ENCODE results near the gene NEURL4. TPM values are rescaled to one million over a fixed set of nuclear protein-coding genes. Genes with fewer than 3 reads are reported as not detected.
"Not testable (repeated sequence)": the region's sequence is repeated elsewhere in the genome, so short reads cannot be mapped to it uniquely, and the experiment has no call there.

NEURL4 gene
- total and polyA plus RNA-seq, 2 donors, result 20.9 to 26.0 TPM

- Histone ChIP-seq H3K4me3 (ENCODE audit: low read depth, low read length) (peak within 1 kb of the TSS; percentile 34), H3K36me3 (ENCODE audit: insufficient read depth) (no peaks in the 10 kb centered on the region), H3K27ac (ENCODE audit: low read depth) (no peak within 1 kb of the TSS), H3K4me1 (ENCODE audit: insufficient read depth) (no peaks in the 10 kb centered on the region)
- no peak for DNase-seq (ENCODE audit: extremely low spot score)
- 33% methylated on average over 17 of the region's 17 CpGs for WGBS
These were observed 7.4 kb upstream of the NEURL4 start, which contains the start of gene ACAP1 for GRCh38 chr17:7336240-7337175. ACAP1 (plus strand) TSS chr17:7336529; CDS start chr17:7336735, 206 bp downstream.

- not testable (repeated sequence) for DNase-seq (ENCODE audit: extremely low spot score); H3K4me3 ChIP-seq (ENCODE audit: low read depth, low read length); H3K27ac ChIP-seq (ENCODE audit: low read depth); H3K36me3 ChIP-seq (ENCODE audit: insufficient read depth); H3K4me1 ChIP-seq (ENCODE audit: insufficient read depth)
- 82% methylated on average over 13 of the region's 13 CpGs for whole genome bisulfite sequencing
These were observed 6.6 kb upstream of the NEURL4 start for GRCh38 chr17:7335765-7336164.

- Histone ChIP-seq H3K4me1 (ENCODE audit: insufficient read depth) (no peaks in the 10 kb centered on the region), H3K27ac (ENCODE audit: low read depth) (no peak overlapping the region), H3K36me3 (ENCODE audit: insufficient read depth) (no peaks in the 10 kb centered on the region), H3K4me3 (ENCODE audit: low read depth, low read length) (no peak overlapping the region)
- no peak for DNase-seq (ENCODE audit: extremely low spot score)
- whole genome bisulfite sequencing, result 82% methylated on average over 3 of the region's 3 CpGs
These were observed 5.9 kb upstream of the NEURL4 start for GRCh38 chr17:7334938-7335538.

GRCh38 chr17:7332600-7333069 lies 3.5 kb upstream of the NEURL4 start:
- DNase-seq (ENCODE audit: extremely low spot score); H3K4me3 ChIP-seq (ENCODE audit: low read depth, low read length); H3K4me1 ChIP-seq (ENCODE audit: insufficient read depth); H3K36me3 ChIP-seq (ENCODE audit: insufficient read depth); H3K27ac ChIP-seq (ENCODE audit: low read depth): not testable (repeated sequence)
- WGBS, result 30% methylated on average over 14 of the region's 14 CpGs

- Histone ChIP-seq H3K4me3 (ENCODE audit: low read depth, low read length) (no peak overlapping the region), H3K4me1 (ENCODE audit: insufficient read depth) (no peaks in the 10 kb centered on the region), H3K36me3 (ENCODE audit: insufficient read depth) (no peaks in the 10 kb centered on the region), H3K27ac (ENCODE audit: low read depth) (no peak overlapping the region)
- 59% methylated on average over 7 of the region's 7 CpGs for WGBS
- no peak for DNase-seq (ENCODE audit: extremely low spot score)
These were observed 3.0 kb upstream of the NEURL4 start for GRCh38 chr17:7332111-7332510.

GRCh38 chr17:7330638-7331015 lies 1.5 kb upstream of the NEURL4 start:
- DNase-seq (ENCODE audit: extremely low spot score), result no peak
- Histone ChIP-seq H3K4me1 (ENCODE audit: insufficient read depth) (no peaks in the 10 kb centered on the region), H3K36me3 (ENCODE audit: insufficient read depth) (no peaks in the 10 kb centered on the region), H3K4me3 (ENCODE audit: low read depth, low read length) (peak overlapping the region; percentile 72), H3K27ac (ENCODE audit: low read depth) (no peak overlapping the region)
- 62% methylated on average over 13 of the region's 13 CpGs for WGBS

- H3K36me3 ChIP-seq (ENCODE audit: insufficient read depth), result no peaks in the 10 kb centered on the region
- peak; percentile 80 for DNase-seq (ENCODE audit: extremely low spot score)
- under 1% methylated on average over 34 of the region's 34 CpGs for WGBS
- H3K4me1 ChIP-seq (ENCODE audit: insufficient read depth), result no peaks in the 10 kb centered on the region
- peak overlapping the region; percentile 72 for H3K4me3 ChIP-seq (ENCODE audit: low read depth, low read length)
- peak overlapping the region; percentile 79 for H3K27ac ChIP-seq (ENCODE audit: low read depth)
These were observed 982 bp upstream of the NEURL4 start for GRCh38 chr17:7329997-7330637.

GRCh38 chr17:7329374-7329996 lies 350 bp upstream of the NEURL4 start:
- Histone ChIP-seq H3K27ac (ENCODE audit: low read depth) (peak overlapping the region; percentile 84), H3K4me3 (ENCODE audit: low read depth, low read length) (peak overlapping the region; percentile 72), H3K4me1 (ENCODE audit: insufficient read depth) (no peaks in the 10 kb centered on the region), H3K36me3 (ENCODE audit: insufficient read depth) (no peaks in the 10 kb centered on the region)
- WGBS, result under 1% methylated on average over 43 of the region's 43 CpGs
- DNase-seq (ENCODE audit: extremely low spot score), result peak; percentile 94

GRCh38 chr17:7328009-7328408 lies 1.1 kb downstream of the NEURL4 start:
- H3K27ac ChIP-seq (ENCODE audit: low read depth), result no peak overlapping the region
- no peaks in the 10 kb centered on the region for H3K36me3 ChIP-seq (ENCODE audit: insufficient read depth)
- 79% methylated on average over 1 of the region's 1 CpG for WGBS
- H3K4me3 ChIP-seq (ENCODE audit: low read depth, low read length), result no peak overlapping the region
- H3K4me1 ChIP-seq (ENCODE audit: insufficient read depth), result no peaks in the 10 kb centered on the region
- no peak for DNase-seq (ENCODE audit: extremely low spot score)

- 90% methylated on average over 17 of the region's 17 CpGs for WGBS
- H3K36me3 ChIP-seq (ENCODE audit: insufficient read depth), result no peaks in the 10 kb centered on the region
- no peak for DNase-seq (ENCODE audit: extremely low spot score)
- H3K4me3 ChIP-seq (ENCODE audit: low read depth, low read length), result no peak overlapping the region
- no peak overlapping the region for H3K27ac ChIP-seq (ENCODE audit: low read depth)
- no peaks in the 10 kb centered on the region for H3K4me1 ChIP-seq (ENCODE audit: insufficient read depth)
These were observed 1.6 kb downstream of the NEURL4 start for GRCh38 chr17:7327501-7327900.

- WGBS, result 87% methylated on average over 7 of the region's 7 CpGs
- H3K4me3 ChIP-seq (ENCODE audit: low read depth, low read length), result no peak overlapping the region
- H3K27ac ChIP-seq (ENCODE audit: low read depth), result no peak overlapping the region
- no peaks in the 10 kb centered on the region for H3K4me1 ChIP-seq (ENCODE audit: insufficient read depth)
- no peak for DNase-seq (ENCODE audit: extremely low spot score)
- H3K36me3 ChIP-seq (ENCODE audit: insufficient read depth), result no peaks in the 10 kb centered on the region
These were observed 2.1 kb downstream of the NEURL4 start for GRCh38 chr17:7327056-7327455.

GRCh38 chr17:7326186-7326585 lies 2.9 kb downstream of the NEURL4 start:
- no peaks in the 10 kb centered on the region for H3K36me3 ChIP-seq (ENCODE audit: insufficient read depth)
- no peak overlapping the region for H3K27ac ChIP-seq (ENCODE audit: low read depth)

GRCh38 chr17:7325031-7325528 lies 4.1 kb downstream of the NEURL4 start:
- Histone ChIP-seq H3K36me3 (ENCODE audit: insufficient read depth) (peaks cover 3% of the 10 kb centered on the region), H3K4me1 (ENCODE audit: insufficient read depth) (no peaks in the 10 kb centered on the region), H3K4me3 (ENCODE audit: low read depth, low read length) (no peak overlapping the region), H3K27ac (ENCODE audit: low read depth) (no peak overlapping the region)
- no peak for DNase-seq (ENCODE audit: extremely low spot score)
- WGBS, result 91% methylated on average over 19 of the region's 19 CpGs

More at GRCh38 chr17:7326186-7326585, 2.9 kb downstream of the NEURL4 start:
- H3K4me1 ChIP-seq (ENCODE audit: insufficient read depth), result no peaks in the 10 kb centered on the region
- DNase-seq (ENCODE audit: extremely low spot score), result no peak
- WGBS, result 93% methylated on average over 11 of the region's 11 CpGs
- H3K4me3 ChIP-seq (ENCODE audit: low read depth, low read length), result no peak overlapping the region
